H1 (cell line): Measurements from ENCODE around the gene NRP2. TPM values are rescaled to one million over a fixed set of nuclear protein-coding genes. Genes with fewer than 3 reads are reported as not detected.

ENCODE experiments used
- CTCF ChIA-PET: fragments of 300-600 bp; sonication (Branson Sonifier 250); formaldehyde crosslinking; loops from one replicate; lab custom pipeline; 2021; ENCODE audit not compliant: partially characterized antibody; lab: Charles Lee
- POLR2A ChIA-PET: fragments of 300-600 bp; sonication (Branson Sonifier 250); formaldehyde crosslinking; loops from one replicate; lab custom pipeline; 2021; ENCODE audit warnings: inconsistent platforms; ENCODE audit not compliant: partially characterized antibody; lab: Charles Lee
- DNase-seq, 2 experiments: peaks; one replicate each; pipeline versions ENCODE4 v3.0.0 to v3.0.0-alpha.2; 2010 to 2022; ENCODE audit warnings: low spot score in 2 of 2, low read depth in 1 of 2, mixed read lengths in 1 of 2
- FAIRE-seq: peaks from 2 replicates; lab custom pipeline; 2011; peaks lifted over from hg19 to GRCh38; lab: Jason Lieb, UNC
- H2AFZ ChIP-seq: 2 replicates; pipeline ENCODE4 v1.8.1; 2012; ENCODE audit warnings: low read length, inconsistent platforms
- H2AK5ac ChIP-seq: 2 replicates; pipeline ENCODE4 v1.6.1; 2013; ENCODE audit warnings: low read depth, low read length
- H2BK120ac ChIP-seq: replicated peaks from 2 replicates; pipeline ENCODE3; 2013; ENCODE audit warnings: low read depth, low read length, inconsistent platforms
- H2BK12ac ChIP-seq: 2 replicates; pipeline ENCODE4 v1.6.1; 2013; ENCODE audit warnings: low read depth, low read length
- H2BK15ac ChIP-seq: 2 replicates; pipeline ENCODE4 v1.6.1; 2013; ENCODE audit warnings: low read length
- H2BK20ac ChIP-seq: 2 replicates; pipeline ENCODE4 v1.6.1; 2013; ENCODE audit warnings: low read length
- H2BK5ac ChIP-seq: 2 replicates; pipeline ENCODE4 v1.6.1; 2013; ENCODE audit warnings: low read depth, low read length
- H3K14ac ChIP-seq: 2 replicates; pipeline ENCODE4 v1.6.1; 2013; ENCODE audit warnings: inconsistent platforms; ENCODE audit not compliant: insufficient read length
- H3K18ac ChIP-seq: 2 replicates; pipeline ENCODE4 v1.6.1; 2013; ENCODE audit warnings: low read length; ENCODE audit errors: extremely low read depth
- H3K23ac ChIP-seq: 2 replicates; pipeline ENCODE4 v1.6.1; 2013; ENCODE audit warnings: inconsistent platforms; ENCODE audit not compliant: insufficient read length
- H3K23me2 ChIP-seq: 2 replicates; pipeline ENCODE4 v1.6.1; 2013; ENCODE audit warnings: low read depth, low read length
- H3K27ac ChIP-seq: 2 replicates; pipeline ENCODE4 v1.6.1; 2011; ENCODE audit warnings: low read depth, low read length, inconsistent platforms
- H3K27me3 ChIP-seq, 4 experiments: replicated peaks in 1 of 4; 1 replicate in 1 of 4; 2 replicates in 3 of 4; pipeline versions ENCODE4 v1.6.1 to v1.8.1; 2011 to 2013; ENCODE audit warnings: low read length in 3 of 4, mild to moderate bottlenecking in 3 of 4, inconsistent platforms in 2 of 4, mixed read lengths in 2 of 4, moderate library complexity in 1 of 4; ENCODE audit not compliant: control insufficient read depth in 3 of 4, insufficient read depth in 3 of 4; ENCODE audit errors: extremely low read depth in 1 of 4
- H3K36me3 ChIP-seq, 4 experiments: 2 replicates each; pipeline versions ENCODE4 v1.6.1 to v1.8.1; 2011 to 2013; ENCODE audit warnings: mild to moderate bottlenecking in 4 of 4, low read length in 3 of 4, moderate library complexity in 2 of 4, control low read depth in 1 of 4, inconsistent platforms in 1 of 4; ENCODE audit not compliant: insufficient read depth in 4 of 4, control insufficient read depth in 2 of 4
- H3K4ac ChIP-seq: replicated peaks from 2 replicates; pipeline ENCODE3; 2013; ENCODE audit warnings: low read length, low read depth, mixed read lengths, inconsistent platforms; ENCODE audit not compliant: insufficient read length
- H3K4me1 ChIP-seq, 4 experiments: replicated peaks in 1 of 4; 1 replicate in 1 of 4; 2 replicates in 3 of 4; pipeline versions ENCODE4 v1.6.1 to v1.8.1; 2011 to 2013; ENCODE audit warnings: low read length in 3 of 4, inconsistent platforms in 2 of 4, mixed read lengths in 1 of 4; ENCODE audit not compliant: insufficient read depth in 4 of 4, control insufficient read depth in 3 of 4
- H3K4me2 ChIP-seq, 2 experiments: 2 replicates each; pipeline versions ENCODE4 v1.6.1 to v1.8.1; 2011 to 2013; ENCODE audit warnings: low read depth in 2 of 2, low read length in 2 of 2, control low read depth in 1 of 2, inconsistent platforms in 1 of 2, mild to moderate bottlenecking in 1 of 2; ENCODE audit not compliant: insufficient read depth in 1 of 2
- H3K4me3 ChIP-seq, 4 experiments: fragments of 200-600, 300-600 bp in 1 of 4; sonication (generic), shearing (Covaris generic), sonication (Bioruptor Twin) in 1 of 4; 2 replicates each; pipeline versions ENCODE4 v1.5.1 to v1.8.1; 2011 to 2016; ENCODE audit warnings: low read length in 4 of 4, low read depth in 3 of 4, control low read depth in 2 of 4, inconsistent platforms in 2 of 4, mild to moderate bottlenecking in 2 of 4, mixed read lengths in 1 of 4, moderate library complexity in 1 of 4; ENCODE audit not compliant: insufficient read depth in 2 of 4; ENCODE audit errors: extremely low read depth in 1 of 4
- H3K56ac ChIP-seq: replicated peaks from 2 replicates; pipeline ENCODE3; 2013; ENCODE audit warnings: low read depth, mild to moderate bottlenecking, mixed read lengths, low read length, inconsistent platforms; ENCODE audit not compliant: insufficient read length
- H3K79me1 ChIP-seq: 2 replicates; pipeline ENCODE4 v1.6.1; 2013; ENCODE audit warnings: low read depth, low read length, control low read depth
- H3K79me2 ChIP-seq, 2 experiments: 2 replicates each; pipeline versions ENCODE4 v1.6.1 to v1.8.1; 2012 to 2013; ENCODE audit warnings: low read length in 2 of 2, mild to moderate bottlenecking in 2 of 2, inconsistent platforms in 1 of 2; ENCODE audit not compliant: insufficient read depth in 2 of 2, control insufficient read depth in 1 of 2
- H3K9ac ChIP-seq, 4 experiments: replicated peaks in 1 of 4; 1 replicate in 1 of 4; 2 replicates in 3 of 4; pipeline versions ENCODE4 v1.6.1 to v1.8.1; 2011 to 2013; ENCODE audit warnings: low read depth in 3 of 4, low read length in 3 of 4, control low read depth in 2 of 4, mild to moderate bottlenecking in 2 of 4, moderate library complexity in 2 of 4, inconsistent platforms in 1 of 4; ENCODE audit errors: extremely low read depth in 1 of 4
- H3K9me3 ChIP-seq, 2 experiments: 2 replicates each; pipeline versions ENCODE4 v1.6.1 to v1.8.1; 2012 to 2013; ENCODE audit warnings: mild to moderate bottlenecking in 2 of 2, moderate library complexity in 2 of 2, control low read depth in 1 of 2, inconsistent platforms in 1 of 2, low read depth in 1 of 2, low read length in 1 of 2, mixed read lengths in 1 of 2; ENCODE audit not compliant: insufficient read depth in 2 of 2
- H4K20me1 ChIP-seq, 2 experiments: replicated peaks in 1 of 2; 2 replicates each; pipeline versions ENCODE3 to v1.8.1; 2011 to 2013; ENCODE audit warnings: inconsistent platforms in 2 of 2, low read length in 2 of 2, mild to moderate bottlenecking in 1 of 2; ENCODE audit not compliant: insufficient read depth in 2 of 2, control insufficient read depth in 1 of 2
- H4K5ac ChIP-seq: 2 replicates; pipeline ENCODE4 v1.6.1; 2013; ENCODE audit warnings: low read length, low read depth, mixed read lengths, inconsistent platforms; ENCODE audit not compliant: insufficient read length
- H4K8ac ChIP-seq: 2 replicates; pipeline ENCODE4 v1.8.0; 2013; ENCODE audit warnings: mild to moderate bottlenecking, moderate library complexity, low read length, inconsistent platforms; ENCODE audit not compliant: insufficient read depth; ENCODE audit errors: extremely low read depth
- H4K91ac ChIP-seq: replicated peaks from 2 replicates; pipeline ENCODE3; 2013; ENCODE audit warnings: low read length, mixed read lengths, inconsistent platforms; ENCODE audit not compliant: insufficient read length
- KDM1A ChIP-seq: fragments of 200-600, 300-600 bp; sonication (generic); IDR thresholded peaks from 2 replicates; pipeline ENCODE4 v1.7.1; 2016; ENCODE audit warnings: mild to moderate bottlenecking, low read length, borderline replicate concordance
- KDM5A ChIP-seq: fragments of 200-600 bp; IDR thresholded peaks from 2 replicates; pipeline ENCODE4 v1.7.1; 2012; ENCODE audit warnings: mild to moderate bottlenecking, low read length, inconsistent platforms, mixed read lengths
- SIN3A ChIP-seq, 2 experiments: IDR thresholded peaks in 1 of 2; conservative IDR thresholded peaks in 1 of 2; 2 replicates each; pipeline ENCODE4 v1.6.1; 2011 to 2012; ENCODE audit warnings: low read length in 2 of 2, improper control_type of control experiment in 1 of 2, low read depth in 1 of 2, mild to moderate bottlenecking in 1 of 2
- whole genome bisulfite sequencing, 2 experiments: shearing (Covaris generic) in 1 of 2; methylation state at CpG; one replicate each; pipeline versions ENCODE4 v1.1.6 to v1.1.7; 2013 to 2015; ENCODE audit warnings: low lambda C conversion rate in 2 of 2, mixed read lengths in 2 of 2, inconsistent platforms in 1 of 2, low coverage in 1 of 2, missing lambda C conversion rate in 1 of 2; ENCODE audit not compliant: insufficient replicate concordance in 2 of 2, insufficient coverage in 1 of 2, insufficient read length in 1 of 2; ENCODE audit errors: extremely low coverage in 1 of 2, missing lambda C conversion rate in 1 of 2; 5-methylcytosine and 5-hydroxymethylcytosine counted together
- polyA plus RNA-seq, 7 experiments: library from polyadenylated mRNA; depleted of rRNA in 3 of 7; stranded (reverse) in 5 of 7; unstranded in 2 of 7; fragments of >200 nt in 5 of 7; fragments of 200-250 nt in 2 of 7; gene quantifications; 1 replicate in 5 of 7; 2 replicates in 1 of 7; 4 replicates in 1 of 7; pipeline versions ENCODE4 v1.2.1 to v1.2.3, GENCODE V29; 2011 to 2013; ENCODE audit warnings: missing spikeins in 2 of 7, mixed read lengths in 2 of 7
- total RNA-seq: library from RNA; stranded (reverse); fragmentation: NEBNext Ultra II Directional; extraction: Animal tissue kit (Norgen Biotek cat#: 25700); gene quantifications from 2 replicates; pipeline ENCODE4 v1.2.1, GENCODE V29; 2021

NRP2 gene
- total and polyA plus RNA-seq, 2 of the 8 experiments (the other 6 are each of a cell fraction or from before 2014, with no cell fraction given), result 32.0 to 37.8 TPM

DNA sequence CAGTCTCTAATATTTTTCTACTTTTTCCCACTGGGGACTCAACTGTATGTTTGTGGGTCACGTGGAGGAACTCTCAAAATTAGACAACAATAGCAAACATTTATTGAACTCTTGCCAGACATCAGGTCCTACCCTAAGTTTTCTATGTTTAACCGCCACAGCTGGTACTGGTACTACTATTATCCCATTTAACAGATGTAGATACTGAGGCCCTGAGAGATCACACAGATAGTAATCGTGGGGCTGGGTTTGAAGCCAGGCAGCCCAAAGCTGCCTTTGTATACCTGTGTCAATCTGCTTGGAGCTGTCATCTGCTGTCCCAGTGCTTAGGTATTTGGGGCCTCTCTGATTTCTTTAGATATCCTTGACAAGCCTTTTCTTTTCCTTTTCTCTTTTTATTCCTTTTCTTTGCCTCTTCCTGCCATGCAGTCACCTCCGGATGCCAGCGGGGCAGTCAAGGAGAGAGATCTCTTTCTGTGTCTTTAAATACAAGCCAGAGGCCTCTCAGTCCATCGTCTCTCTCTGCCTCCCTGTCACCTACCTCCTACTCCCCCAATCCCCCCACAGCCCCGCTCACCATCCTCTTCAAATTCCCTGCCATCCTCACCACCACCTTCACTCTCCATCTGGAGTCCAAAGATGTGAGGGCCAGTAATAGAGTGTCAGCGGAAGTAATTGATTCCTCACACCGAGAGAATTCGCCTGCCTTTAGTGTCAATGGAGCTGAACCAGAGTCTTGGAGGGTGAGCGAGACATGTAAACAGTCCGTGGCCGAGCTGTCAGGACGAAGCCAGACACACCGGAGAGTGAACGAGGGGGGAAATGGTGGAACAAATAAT is 23.4 kb downstream of the NRP2 start:
- Histone ChIP-seq H3K4me2 (no peak overlapping the region), H2BK120ac (no peak overlapping the region), H3K9ac (no peak overlapping the region), H3K18ac (no peak overlapping the region), H3K9me3 (no peaks in the 10 kb centered on the region), H3K4me3 (no peak overlapping the region), H3K14ac (no peak overlapping the region), H2BK15ac (no peak overlapping the region), H2BK12ac (no peak overlapping the region), H4K20me1 (no peaks in the 10 kb centered on the region), H2AK5ac (no peak overlapping the region), H3K4ac (no peak overlapping the region), H2BK5ac (no peak overlapping the region), H4K91ac (no peak overlapping the region), H3K79me2 (peaks cover 0 to 4% of the 10 kb centered on the region in 2 experiments; a peak in 2 of 4 replicates), H3K56ac (no peak overlapping the region), H3K23me2 (no peaks in the 10 kb centered on the region), H3K23ac (no peak overlapping the region), H2BK20ac (no peak overlapping the region), H2AFZ (no peak overlapping the region), H4K5ac (no peak overlapping the region), H3K4me1 (peaks cover 0 to 13% (median 5%) of the 10 kb centered on the region in 4 experiments; a peak in 3 of 7 replicates), H3K27ac (no peak overlapping the region), H3K79me1 (no peaks in the 10 kb centered on the region; the same call in 1 of the 2 replicates), H3K36me3 (no peaks in the 10 kb centered on the region), H4K8ac (0 out of 2 replicates have a peak overlapping the region, but pooled peaks have one; percentile 1), H3K27me3 (no peaks in the 10 kb centered on the region)
- TF ChIP-seq KDM1A, result peak; percentile 74; the same call in 1 of the 2 replicates
- TF ChIP-seq KDM5A, result no peak
- TF ChIP-seq SIN3A (conservative IDR thresholded peaks at IDR 0.05 in 1 of 2, IDR thresholded peaks at IDR 0.05 in 1 of 2; ENCODE audit: low read depth in 1 of 2, low read length in 2 of 2), result no peak
- ChIA-PET POLR2A (interaction anchor here (0.8 kb wide), 1 partner anchor 16 kb away, joined by 3 read pairs; no protein-coding TSS in a partner anchor), CTCF (interaction anchor here (0.6 to 1.9 kb wide), 7 partner anchors 11 to 152 kb away, joined by 3 to 8 read pairs (median 4); no protein-coding TSS in a partner anchor)
- DNase-seq (no peak), FAIRE-seq (no peak)
- WGBS, 2 experiments, result 83% methylated on average over 16 of the region's 16 CpGs; no CpG with 5 or more reads in 1 of the 2 experiments
